Activated CD4-positive, alpha-beta memory T cell treated with anti-CD3 and anti-CD28 coated beads for 36 hours (primary cell): ENCODE results near the gene SLC2A13. TPM values are rescaled to one million over a fixed set of nuclear protein-coding genes. Genes with fewer than 3 reads are reported as not detected.
A peak's percentile ranks its signal among the peaks of the same experiment; 100 is the strongest.

Experiments
- CTCF ChIA-PET: fragments of 350-600 bp; sonication (Branson Sonifier 250); formaldehyde crosslinking; loops from one replicate; lab custom pipeline; 2021; ENCODE audit warnings: antibody characterized with exemption, inconsistent platforms; lab: Charles Lee
- POLR2A ChIA-PET: fragments of 350-600 bp; sonication (Branson Sonifier 250); formaldehyde crosslinking; loops from one replicate; lab custom pipeline; 2021; ENCODE audit warnings: antibody characterized with exemption; lab: Charles Lee
- DNase-seq: peaks from one replicate; pipeline ENCODE4 v3.0.0-alpha.2; 2020
- H3K27ac Mint-ChIP-seq: one replicate; pipeline ENCODE4 v1.8.0; 2021; ENCODE audit warnings: mixed read lengths
- H3K27me3 Mint-ChIP-seq: one replicate; pipeline ENCODE4 v1.8.0; 2021; ENCODE audit warnings: mixed read lengths
- H3K36me3 Mint-ChIP-seq: one replicate; pipeline ENCODE4 v1.8.0; 2021; ENCODE audit warnings: mixed read lengths
- H3K4me1 Mint-ChIP-seq: one replicate; pipeline ENCODE4 v1.8.0; 2021; ENCODE audit warnings: low read depth, mixed read lengths
- H3K4me3 Mint-ChIP-seq: one replicate; pipeline ENCODE4 v1.8.0; 2021; ENCODE audit warnings: mild to moderate bottlenecking, mixed read lengths
- H3K9me3 Mint-ChIP-seq: one replicate; pipeline ENCODE4 v1.8.0; 2021; ENCODE audit warnings: mixed read lengths
- intact Hi-C: fragments of 100-400 bp; cut with micrococcal nuclease; formaldehyde crosslinking; loops from one replicate; pipeline ENCODE4 v1.15.1; 2023
- total RNA-seq, 2 experiments: library from RNA; stranded (reverse); gene quantifications; one replicate each; pipeline ENCODE4 v1.2.3, GENCODE V29; 2021

Gene SLC2A13
- total RNA-seq, 2 experiments from 2014 or later: 3.4 to 3.8 TPM

- ChIA-PET CTCF (interaction anchor here (0.7 to 7.8 kb wide), 5 partner anchors 12 to 413 kb away, joined by 3 to 93 read pairs (median 6); no protein-coding TSS in a partner anchor), POLR2A (interaction anchor here (1.8 kb wide), 1 partner anchor 10 kb away, joined by 4 read pairs; no protein-coding TSS in a partner anchor)
- intact Hi-C loops: loop anchor here (5.0 to 10.0 kb wide), 4 partner anchors 422 to 1200 kb away; partner anchors contain the start of gene CPNE8
- Mint-ChIP-seq H3K4me3 (peak overlapping the region; percentile 57), H3K4me1 (peaks cover 50% of the 10 kb centered on the region), H3K36me3 (no peaks in the 10 kb centered on the region), H3K27ac (no peak overlapping the region), H3K9me3 (no peaks in the 10 kb centered on the region), H3K27me3 (peaks cover 2% of the 10 kb centered on the region)
- DNase-seq: no peak
Observed at GRCh38 chr12:40104461-40105264, 1.2 kb downstream of the SLC2A13 start.

GRCh38 chr12:40103043-40103442 is 2.8 kb downstream of the SLC2A13 start:
- Mint-ChIP-seq H3K36me3 (no peaks in the 10 kb centered on the region), H3K27ac (no peak overlapping the region), H3K9me3 (no peaks in the 10 kb centered on the region), H3K27me3 (no peaks in the 10 kb centered on the region), H3K4me3 (no peak overlapping the region), H3K4me1 (peaks cover 39% of the 10 kb centered on the region)
- ChIA-PET POLR2A (no interaction called here), CTCF (interaction anchor here (1.1 to 7.8 kb wide), 2 partner anchors 13 to 91 kb away, joined by 8 to 93 read pairs; no protein-coding TSS in a partner anchor)
- DNase-seq: no peak
- intact Hi-C loops: loop anchor here (10.0 kb wide), 1 partner anchor 1198 kb away; the partner anchor contains the start of gene CPNE8

- Mint-ChIP-seq H3K36me3 (no peaks in the 10 kb centered on the region), H3K9me3 (no peaks in the 10 kb centered on the region), H3K4me1 (peaks cover 28% of the 10 kb centered on the region), H3K4me3 (no peak overlapping the region), H3K27me3 (no peaks in the 10 kb centered on the region), H3K27ac (no peak overlapping the region)
- no peak for DNase-seq
- intact Hi-C loops: loop anchor here (10.0 kb wide), 1 partner anchor 1197 kb away; the partner anchor contains the start of gene CPNE8
- ChIA-PET POLR2A (no interaction called here), CTCF (interaction anchor here (1.1 to 1.3 kb wide), 2 partner anchors 90 to 112 kb away, joined by 3 read pairs; no protein-coding TSS in a partner anchor)
Observed at GRCh38 chr12:40101747-40102146, 4.1 kb downstream of the SLC2A13 start.

- intact Hi-C loops: no loop called here
- DNase-seq: no peak
- CTCF ChIA-PET: no interaction called here
- POLR2A ChIA-PET: interaction anchor here (0.6 kb wide), 1 partner anchor 562 kb away, joined by 3 read pairs; no protein-coding TSS in a partner anchor
- Mint-ChIP-seq H3K4me1 (peaks cover 18% of the 10 kb centered on the region), H3K9me3 (no peaks in the 10 kb centered on the region), H3K4me3 (no peak overlapping the region), H3K27me3 (no peaks in the 10 kb centered on the region), H3K27ac (no peak overlapping the region), H3K36me3 (no peaks in the 10 kb centered on the region)
Observed at GRCh38 chr12:40099423-40099853, 6.4 kb downstream of the SLC2A13 start.

- POLR2A ChIA-PET: no interaction called here
- Mint-ChIP-seq H3K4me1 (peaks cover 10% of the 10 kb centered on the region), H3K27me3 (no peaks in the 10 kb centered on the region), H3K36me3 (no peaks in the 10 kb centered on the region), H3K9me3 (no peaks in the 10 kb centered on the region), H3K27ac (no peak overlapping the region), H3K4me3 (no peak overlapping the region)
- CTCF ChIA-PET: no interaction called here
- intact Hi-C loops: no loop called here
- DNase-seq: no peak
Observed at GRCh38 chr12:40098406-40099145, 7.3 kb downstream of the SLC2A13 start.

GRCh38 chr12:40093512-40093911 is 12.4 kb downstream of the SLC2A13 start:
- H3K27ac Mint-ChIP-seq: no peak overlapping the region
- ChIA-PET POLR2A (no interaction called here), CTCF (no interaction called here)
- intact Hi-C loops: no loop called here
- H3K9me3 Mint-ChIP-seq: no peaks in the 10 kb centered on the region
- no peaks in the 10 kb centered on the region for H3K27me3 Mint-ChIP-seq
- peaks cover 3% of the 10 kb centered on the region for H3K36me3 Mint-ChIP-seq
- no peaks in the 10 kb centered on the region for H3K4me1 Mint-ChIP-seq
- no peak overlapping the region for H3K4me3 Mint-ChIP-seq
- no peak for DNase-seq

- ChIA-PET POLR2A (no interaction called here), CTCF (no interaction called here)
- intact Hi-C loops: no loop called here
- no peak for DNase-seq
- Mint-ChIP-seq H3K9me3 (no peaks in the 10 kb centered on the region), H3K4me3 (no peak overlapping the region), H3K27ac (no peak overlapping the region), H3K4me1 (no peaks in the 10 kb centered on the region), H3K36me3 (peaks cover 3% of the 10 kb centered on the region), H3K27me3 (no peaks in the 10 kb centered on the region)
Observed at GRCh38 chr12:40086471-40086870, 19.4 kb downstream of the SLC2A13 start.

- POLR2A ChIA-PET: no interaction called here
- no peaks in the 10 kb centered on the region for H3K4me1 Mint-ChIP-seq
- no peak overlapping the region for H3K27ac Mint-ChIP-seq
- intact Hi-C loops: no loop called here
- peaks cover 17% of the 10 kb centered on the region for H3K9me3 Mint-ChIP-seq
- H3K27me3 Mint-ChIP-seq: no peaks in the 10 kb centered on the region
- DNase-seq: no peak
- no peak overlapping the region for H3K4me3 Mint-ChIP-seq
- peaks cover 2% of the 10 kb centered on the region for H3K36me3 Mint-ChIP-seq
- CTCF ChIA-PET: no interaction called here
Observed at GRCh38 chr12:40078266-40078665, 27.6 kb downstream of the SLC2A13 start.

- no peak for DNase-seq
- Mint-ChIP-seq H3K27ac (no peak overlapping the region), H3K36me3 (no peaks in the 10 kb centered on the region), H3K4me1 (no peaks in the 10 kb centered on the region), H3K4me3 (no peak overlapping the region), H3K27me3 (no peaks in the 10 kb centered on the region), H3K9me3 (peaks cover 17% of the 10 kb centered on the region)
- POLR2A ChIA-PET: no interaction called here
- CTCF ChIA-PET: no interaction called here
- intact Hi-C loops: no loop called here
Observed at GRCh38 chr12:40075458-40075857, 30.4 kb downstream of the SLC2A13 start.

GRCh38 chr12:40068416-40068815 is 37.5 kb downstream of the SLC2A13 start:
- no peak for DNase-seq
- Mint-ChIP-seq H3K4me3 (no peak overlapping the region), H3K9me3 (no peaks in the 10 kb centered on the region), H3K4me1 (no peaks in the 10 kb centered on the region), H3K27me3 (no peaks in the 10 kb centered on the region), H3K27ac (no peak overlapping the region), H3K36me3 (no peaks in the 10 kb centered on the region)
- POLR2A ChIA-PET: no interaction called here
- intact Hi-C loops: no loop called here
- CTCF ChIA-PET: no interaction called here

- no peaks in the 10 kb centered on the region for H3K9me3 Mint-ChIP-seq
- ChIA-PET CTCF (interaction anchor here (0.7 to 0.9 kb wide), 2 partner anchors 42 to 71 kb away, joined by 3 read pairs; no protein-coding TSS in a partner anchor), POLR2A (no interaction called here)
- H3K27ac Mint-ChIP-seq: no peak overlapping the region
- H3K36me3 Mint-ChIP-seq: no peaks in the 10 kb centered on the region
- no peak for DNase-seq
- no peak overlapping the region for H3K4me3 Mint-ChIP-seq
- H3K4me1 Mint-ChIP-seq: no peaks in the 10 kb centered on the region
- intact Hi-C loops: no loop called here
- no peaks in the 10 kb centered on the region for H3K27me3 Mint-ChIP-seq
Observed at GRCh38 chr12:40065636-40066035, 40.2 kb downstream of the SLC2A13 start.

- DNase-seq: no peak
- Mint-ChIP-seq H3K9me3 (no peaks in the 10 kb centered on the region), H3K4me3 (no peak overlapping the region), H3K27me3 (no peaks in the 10 kb centered on the region), H3K27ac (no peak overlapping the region), H3K36me3 (no peaks in the 10 kb centered on the region), H3K4me1 (no peaks in the 10 kb centered on the region)
- ChIA-PET POLR2A (no interaction called here), CTCF (no interaction called here)
- intact Hi-C loops: no loop called here
Observed at GRCh38 chr12:40063414-40063813, 42.5 kb downstream of the SLC2A13 start.
